ENCODE results near the gene JAK1. TPM values are rescaled to one million over a fixed set of nuclear protein-coding genes. Genes with fewer than 3 reads are reported as not detected.

Gene JAK1
- total and polyA plus RNA-seq, 11 donors = 20.5 to 189 (median 94.8) TPM

DNA sequence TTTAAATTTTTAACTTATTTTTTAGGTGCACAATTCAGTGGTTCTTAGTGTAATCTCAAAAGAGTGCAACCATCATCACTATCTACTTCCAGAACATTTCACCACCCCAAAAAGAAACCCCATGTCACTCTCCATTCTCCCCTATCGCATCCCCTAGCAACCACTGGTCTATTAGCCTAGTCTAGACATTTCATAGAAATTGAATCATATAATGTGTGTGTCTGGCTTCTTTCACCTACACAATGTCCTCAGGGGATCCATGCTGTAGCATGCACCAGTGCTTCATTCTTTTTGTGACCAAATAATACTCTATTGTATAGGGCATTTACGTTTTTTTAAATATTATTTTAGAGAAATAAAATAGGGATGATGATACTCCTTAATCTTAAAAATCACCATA, 64.7 kb downstream of the JAK1 start:
- Histone ChIP-seq H3K9me3 (no peaks in the 10 kb centered on the region), H3K4me1 (peaks cover 5 to 65% (median 27%) of the 10 kb centered on the region in 12 donors), H3K4me3 (no peak overlapping the region), H3K27ac (no peak overlapping the region), H3K27me3 (no peaks in the 10 kb centered on the region), H3K36me3 (no peaks in the 10 kb centered on the region)
- TF ChIP-seq CTCF (IDR thresholded peaks at IDR 0.05) (no peak), POLR2A (IDR thresholded peaks at IDR 0.05) (no peak)
- intact Hi-C loops (cut with DNase I) = no loop called here
- WGBS, 4 donors = 95 to 96% (median 96%) methylated on average over 2 of the region's 2 CpGs
- no peak for ATAC-seq
- no peak for DNase-seq

GRCh38 chr1:64900916-64901315, 65.4 kb downstream of the JAK1 start:
- 91 to 97% (median 94%) methylated on average over 2 of the region's 2 CpGs for WGBS, 4 donors
- no peak for TF ChIP-seq POLR2A (IDR thresholded peaks at IDR 0.05)
- H3K27me3 ChIP-seq = no peaks in the 10 kb centered on the region
- H3K36me3 ChIP-seq = no peaks in the 10 kb centered on the region
- no peak overlapping the region for H3K4me3 ChIP-seq
- intact Hi-C loops (cut with DNase I) = loop anchor here in 1 of 10 donors (1.0 kb wide), 1 partner anchor 8 kb away; no protein-coding TSS in a partner anchor
- no peak for DNase-seq
- ATAC-seq = no peak
- H3K27ac ChIP-seq = no peak overlapping the region
- H3K9me3 ChIP-seq = no peaks in the 10 kb centered on the region
- peaks cover 5 to 68% (median 28%) of the 10 kb centered on the region in 12 donors for H3K4me1 ChIP-seq

DNA sequence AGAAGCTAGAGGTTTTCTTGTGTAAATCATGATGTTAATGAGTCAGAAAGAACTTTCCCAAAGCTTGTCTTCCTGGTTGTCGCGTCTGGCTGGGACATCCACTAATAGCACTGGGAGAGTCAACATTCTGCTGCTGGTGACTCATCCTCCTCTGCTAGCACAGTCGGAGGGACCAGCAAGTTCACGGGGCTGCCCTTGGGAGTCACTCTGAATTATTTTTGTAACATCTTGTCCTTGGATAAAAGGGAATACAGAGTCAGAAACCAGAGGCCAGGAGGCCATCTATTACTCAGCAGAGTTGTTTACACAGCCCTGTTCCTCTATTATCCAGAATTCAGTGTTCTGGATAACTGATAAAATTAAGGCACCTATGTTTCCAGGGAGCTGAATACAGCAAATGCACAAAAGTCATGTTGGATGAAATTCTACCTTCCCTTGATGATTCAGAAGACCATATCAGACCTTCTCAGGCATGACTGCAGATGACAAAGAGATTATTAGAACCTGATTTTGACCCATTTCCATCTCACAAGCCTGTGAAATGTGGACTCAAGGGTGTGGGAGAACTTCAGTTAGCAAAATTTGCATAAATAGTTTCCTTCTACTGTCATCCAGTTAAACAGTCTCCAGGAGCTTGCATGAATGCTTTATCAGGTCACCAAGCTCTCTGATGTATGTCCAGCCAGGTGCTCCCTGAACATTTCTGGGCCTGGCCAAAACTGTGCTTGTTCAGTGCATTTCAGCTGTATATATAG, 68.1 kb downstream of the JAK1 start:
- no peak for TF ChIP-seq POLR2A (IDR thresholded peaks at IDR 0.05)
- no peak for TF ChIP-seq CTCF (IDR thresholded peaks at IDR 0.05)
- ATAC-seq (peak; percentile 95 to 98 (median 98)), DNase-seq (peak; percentile 81 to 93 (median 87))
- 0 to 14% (median 2%) methylated on average over 4 of the region's 4 CpGs for WGBS, 4 donors
- Histone ChIP-seq H3K4me3 (no peak overlapping the region), H3K4me1 (peaks cover 5 to 87% (median 37%) of the 10 kb centered on the region in 12 donors), H3K27me3 (no peaks in the 10 kb centered on the region), H3K27ac (peak overlapping the region; percentile 67 to 87 (median 81)), H3K36me3 (no peaks in the 10 kb centered on the region), H3K9me3 (no peaks in the 10 kb centered on the region)
- intact Hi-C loops (cut with DNase I) = loop anchor here in 5 of 10 donors (5.0 to 10.0 kb wide), 4 partner anchors 59 to 69 kb away; partner anchors contain the start of gene JAK1 (in 3 of the 5)

DNA sequence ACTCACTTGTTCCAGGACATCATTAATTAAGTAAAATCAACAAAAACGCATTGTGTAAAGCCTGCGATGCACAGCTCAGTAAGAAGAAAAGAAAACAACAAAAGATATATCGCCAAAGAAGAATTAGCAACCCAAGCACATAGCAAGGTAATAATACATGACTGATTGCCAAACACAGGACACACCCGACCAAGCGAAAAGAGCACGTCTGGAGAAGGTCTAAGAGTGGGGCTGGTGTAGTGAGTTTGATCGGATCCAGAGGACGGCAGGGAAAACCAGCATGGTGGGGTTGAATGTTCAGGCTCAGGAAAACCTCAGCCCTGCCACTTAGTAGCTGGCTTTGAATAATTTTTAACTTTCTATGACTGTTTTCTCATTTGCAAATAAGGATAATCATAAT, 69.8 kb downstream of the JAK1 start:
- WGBS, 4 donors = 81 to 89% (median 85%) methylated on average over 8 of the region's 8 CpGs

More for the DNA sequence above, 69.8 kb downstream of the JAK1 start:
- no peak for TF ChIP-seq POLR2A (IDR thresholded peaks at IDR 0.05)
- TF ChIP-seq CTCF (IDR thresholded peaks at IDR 0.05) = no peak
- Histone ChIP-seq H3K4me1 (peaks cover 11 to 90% (median 45%) of the 10 kb centered on the region in 12 donors), H3K4me3 (no peak overlapping the region), H3K9me3 (no peaks in the 10 kb centered on the region), H3K27ac (peak overlapping the region in 2 of 12 donors; percentile 26 to 33), H3K27me3 (no peaks in the 10 kb centered on the region), H3K36me3 (no peaks in the 10 kb centered on the region)
- DNase-seq (no peak), ATAC-seq (no peak)
- intact Hi-C loops (cut with DNase I) = loop anchor here in 5 of 10 donors (5.0 to 10.0 kb wide), 4 partner anchors 61 to 71 kb away; partner anchors contain the start of gene JAK1 (in 3 of the 5)
